GM12872 (cell line): Measurements from ENCODE around the gene FMN1.

Experiments
- CTCF ChIP-seq: IDR thresholded peaks from 3 replicates; pipeline ENCODE4 v1.5.1; 2011; ENCODE audit warnings: low read depth, mild to moderate bottlenecking, low read length, moderate library complexity; ENCODE audit not compliant: insufficient read depth

Gene FMN1

GRCh38 chr15:32861174-32861573 is 333.3 kb downstream of the FMN1 start:
- no peak for TF ChIP-seq CTCF

- TF ChIP-seq CTCF, result no peak
Measured at GRCh38 chr15:32859996-32860395, 334.5 kb downstream of the FMN1 start.

GRCh38 chr15:32859251-32859650 is 335.3 kb downstream of the FMN1 start:
- no peak for TF ChIP-seq CTCF

- no peak for TF ChIP-seq CTCF
Measured at GRCh38 chr15:32857732-32858131, 336.8 kb downstream of the FMN1 start.

- no peak for TF ChIP-seq CTCF
Measured at GRCh38 chr15:32856753-32857152, 337.8 kb downstream of the FMN1 start.

- TF ChIP-seq CTCF, result no peak
Measured at GRCh38 chr15:32855942-32856341, 338.6 kb downstream of the FMN1 start.

GRCh38 chr15:32853592-32853991 is 340.9 kb downstream of the FMN1 start:
- no peak for TF ChIP-seq CTCF

GRCh38 chr15:32852771-32853170 is 341.7 kb downstream of the FMN1 start:
- TF ChIP-seq CTCF, result no peak
